Cardiac muscle cell (in vitro differentiated cells and primary cell): Measurements from ENCODE around the gene CZIB. TPM values are rescaled to one million over a fixed set of nuclear protein-coding genes. Genes with fewer than 3 reads are reported as not detected.

ENCODE experiments used
- DNase-seq, 2 donors: peaks; one replicate each; pipeline versions ENCODE4 v3.0.0 to v3.0.0-alpha.2; 2010 to 2017; ENCODE audit warnings: low read depth in 1 of 2, low spot score in 1 of 2
- H3K27ac ChIP-seq: fragments of 200-600 bp; sonication (generic); 2 replicates; pipeline ENCODE4 v1.5.1; 2016
- H3K27me3 ChIP-seq: fragments of 200-600 bp; sonication (generic); 2 replicates; pipeline ENCODE4 v1.6.0; 2016; ENCODE audit warnings: control low read depth
- H3K36me3 ChIP-seq: fragments of 200-600 bp; sonication (generic); 2 replicates; pipeline ENCODE4 v1.5.1; 2016; ENCODE audit warnings: control low read depth
- H3K4me1 ChIP-seq: fragments of 200-600 bp; sonication (generic); 2 replicates; pipeline ENCODE4 v1.8.1; 2017; ENCODE audit warnings: low read depth, mild to moderate bottlenecking, mixed run types
- H3K4me3 ChIP-seq: fragments of 200-600 bp; sonication (generic); 2 replicates; pipeline ENCODE4 v1.5.1; 2016; ENCODE audit warnings: mild to moderate bottlenecking
- H3K9me3 ChIP-seq: fragments of 200-600 bp; sonication (generic); 2 replicates; pipeline ENCODE4 v1.5.1; 2017; ENCODE audit warnings: low read depth, mild to moderate bottlenecking, control low read depth
- polyA plus RNA-seq: library from polyadenylated mRNA; unstranded; fragments of >200 nt; fragmentation: Nextera tagmentation; extraction: Ambion mirVana; gene quantifications from 2 replicates; pipeline ENCODE4 v1.2.1, GENCODE V29; 2016
- total RNA-seq: library from RNA; depleted of rRNA; stranded (reverse); fragments of >200 nt; gene quantifications from 2 replicates; pipeline ENCODE4 v1.2.3, GENCODE V29; 2016
- TF ChIP-seq, protein P1 (sequence below): IDR thresholded peaks from 2 replicates; pipeline ENCODE4 v1.5.1; 2012; ENCODE audit warnings: low read depth, mild to moderate bottlenecking, low read length

The CZIB gene
- total and polyA plus RNA-seq, 2 experiments from 2014 or later: 62.2 to 83.7 TPM

DNA sequence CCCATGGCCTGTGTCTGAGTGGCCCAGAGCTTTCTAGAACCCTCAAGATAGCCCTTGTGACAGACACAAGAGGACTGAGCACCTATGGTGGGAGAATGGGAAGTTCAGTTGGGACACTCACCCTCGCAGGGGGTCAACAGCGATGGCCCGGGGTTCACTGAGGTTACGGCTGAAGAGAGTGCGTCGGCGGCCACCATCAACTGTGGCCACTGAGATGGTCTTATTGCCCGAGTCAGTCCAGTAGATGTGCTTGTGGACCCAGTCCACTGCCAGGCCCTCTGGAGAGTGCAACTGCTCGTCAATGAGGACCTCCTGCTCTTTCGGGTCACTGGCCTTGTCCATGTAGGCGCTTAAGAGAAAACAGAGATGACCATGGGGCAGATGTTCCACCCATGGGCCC lies 43.6 kb upstream of the CZIB start:
- Histone ChIP-seq H3K4me3 (no peak overlapping the region), H3K36me3 (no peaks in the 10 kb centered on the region), H3K27me3 (no peaks in the 10 kb centered on the region), H3K9me3 (no peaks in the 10 kb centered on the region), H3K4me1 (no peaks in the 10 kb centered on the region), H3K27ac (no peak overlapping the region)
- TF ChIP-seq, protein P1, sequence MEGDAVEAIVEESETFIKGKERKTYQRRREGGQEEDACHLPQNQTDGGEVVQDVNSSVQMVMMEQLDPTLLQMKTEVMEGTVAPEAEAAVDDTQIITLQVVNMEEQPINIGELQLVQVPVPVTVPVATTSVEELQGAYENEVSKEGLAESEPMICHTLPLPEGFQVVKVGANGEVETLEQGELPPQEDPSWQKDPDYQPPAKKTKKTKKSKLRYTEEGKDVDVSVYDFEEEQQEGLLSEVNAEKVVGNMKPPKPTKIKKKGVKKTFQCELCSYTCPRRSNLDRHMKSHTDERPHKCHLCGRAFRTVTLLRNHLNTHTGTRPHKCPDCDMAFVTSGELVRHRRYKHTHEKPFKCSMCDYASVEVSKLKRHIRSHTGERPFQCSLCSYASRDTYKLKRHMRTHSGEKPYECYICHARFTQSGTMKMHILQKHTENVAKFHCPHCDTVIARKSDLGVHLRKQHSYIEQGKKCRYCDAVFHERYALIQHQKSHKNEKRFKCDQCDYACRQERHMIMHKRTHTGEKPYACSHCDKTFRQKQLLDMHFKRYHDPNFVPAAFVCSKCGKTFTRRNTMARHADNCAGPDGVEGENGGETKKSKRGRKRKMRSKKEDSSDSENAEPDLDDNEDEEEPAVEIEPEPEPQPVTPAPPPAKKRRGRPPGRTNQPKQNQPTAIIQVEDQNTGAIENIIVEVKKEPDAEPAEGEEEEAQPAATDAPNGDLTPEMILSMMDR: no peak
- no peak for DNase-seq

DNA sequence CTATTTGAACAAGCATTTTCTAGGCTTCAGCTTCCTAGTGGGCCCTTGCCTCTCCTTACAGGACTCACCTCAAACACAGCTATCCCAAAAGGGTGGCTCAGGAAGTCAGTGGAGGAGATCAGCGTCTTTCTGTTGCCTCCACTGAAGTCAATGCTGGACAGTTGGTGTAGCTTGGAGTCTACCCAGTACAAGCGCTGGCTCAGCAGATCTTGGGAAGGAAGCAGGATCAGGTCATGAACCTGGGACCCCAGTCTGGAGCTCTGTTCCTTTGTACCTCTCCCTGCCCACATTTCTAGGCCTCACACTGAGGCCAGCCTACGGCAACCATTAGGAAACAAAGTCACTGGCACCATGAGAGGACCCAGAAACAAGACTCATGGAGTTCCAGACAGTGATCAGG lies 41.6 kb upstream of the CZIB start:
- TF ChIP-seq, protein P1: no peak
- Histone ChIP-seq H3K36me3 (no peaks in the 10 kb centered on the region), H3K27ac (no peak overlapping the region), H3K27me3 (no peaks in the 10 kb centered on the region), H3K4me1 (peaks cover 10% of the 10 kb centered on the region), H3K4me3 (no peak overlapping the region), H3K9me3 (no peaks in the 10 kb centered on the region)
- DNase-seq: no peak

DNA sequence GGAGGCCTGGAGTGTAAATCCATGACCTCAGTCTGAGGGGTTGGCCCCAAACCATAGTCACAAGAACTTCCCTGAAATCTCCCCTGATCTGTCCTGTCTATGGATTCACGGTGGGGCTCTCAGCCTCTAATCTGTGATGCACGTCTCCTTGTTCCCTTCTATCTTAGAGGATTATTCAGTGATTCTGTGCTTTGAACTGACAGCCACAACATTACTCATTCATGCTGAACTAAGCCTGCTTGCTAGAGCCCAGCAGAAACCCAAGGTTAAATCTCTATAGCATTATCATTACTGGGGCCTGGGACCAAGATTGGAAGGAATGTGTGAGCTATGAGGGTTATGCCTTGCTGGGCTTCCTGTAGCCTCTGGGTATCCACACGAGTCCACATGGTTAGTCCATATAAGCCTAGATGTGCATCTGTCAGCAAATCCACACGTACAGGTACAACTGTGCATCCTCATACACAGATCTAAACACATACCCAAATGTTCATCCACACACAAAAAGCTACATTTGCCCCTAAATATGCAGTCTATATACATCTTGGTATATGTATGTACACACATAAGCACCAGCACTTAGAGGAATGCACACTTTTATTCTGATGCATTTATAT lies 40.3 kb upstream of the CZIB start:
- no peaks in the 10 kb centered on the region for H3K36me3 ChIP-seq
- no peak for DNase-seq
- no peaks in the 10 kb centered on the region for H3K27me3 ChIP-seq
- H3K4me1 ChIP-seq: peaks cover 17% of the 10 kb centered on the region
- H3K9me3 ChIP-seq: no peaks in the 10 kb centered on the region
- TF ChIP-seq, protein P1: no peak
- no peak overlapping the region for H3K27ac ChIP-seq
- no peak overlapping the region for H3K4me3 ChIP-seq

DNA sequence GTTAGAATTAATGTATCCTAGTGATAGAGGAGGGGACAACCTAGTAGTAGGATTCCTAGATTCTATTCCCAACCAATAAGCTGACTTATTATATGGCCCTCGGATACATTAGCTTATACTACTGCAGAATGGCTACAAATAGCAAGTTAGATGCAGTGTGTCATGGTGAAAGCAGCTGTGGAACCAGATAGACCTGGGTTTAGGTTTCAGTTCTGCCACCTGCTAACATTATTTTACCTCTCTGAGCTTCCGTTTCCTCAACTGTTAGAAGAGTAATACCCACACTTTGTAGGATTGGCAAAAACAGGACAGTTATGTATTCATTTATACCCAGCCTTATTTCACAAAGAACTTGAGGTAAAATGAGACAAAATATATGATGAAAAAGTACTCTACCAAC lies 39.5 kb upstream of the CZIB start:
- peaks cover 17% of the 10 kb centered on the region for H3K4me1 ChIP-seq
- H3K36me3 ChIP-seq: no peaks in the 10 kb centered on the region
- DNase-seq: no peak
- no peaks in the 10 kb centered on the region for H3K9me3 ChIP-seq
- no peaks in the 10 kb centered on the region for H3K27me3 ChIP-seq
- H3K27ac ChIP-seq: no peak overlapping the region
- TF ChIP-seq, protein P1: no peak
- no peak overlapping the region for H3K4me3 ChIP-seq

DNA sequence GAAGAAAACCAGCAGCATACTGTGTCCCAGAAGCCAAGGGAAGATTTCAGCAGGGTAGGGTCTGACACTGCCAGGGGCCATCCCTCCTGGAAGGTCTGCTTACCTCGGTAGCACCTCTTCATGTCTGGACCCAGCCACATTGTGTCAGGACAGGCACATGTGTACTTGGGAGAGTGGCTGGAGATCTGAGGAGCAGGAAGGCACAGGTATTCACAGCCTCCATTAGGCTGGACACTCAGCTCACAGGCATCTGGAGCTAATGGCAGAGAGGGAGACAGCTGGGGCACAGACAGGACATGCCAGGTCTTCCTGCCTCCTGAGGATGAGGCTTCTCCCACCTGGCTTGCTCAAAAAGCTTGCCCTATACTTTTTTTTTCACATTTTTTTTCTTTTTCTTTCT lies 37.8 kb upstream of the CZIB start:
- Histone ChIP-seq H3K9me3 (no peaks in the 10 kb centered on the region), H3K4me1 (peaks cover 25% of the 10 kb centered on the region), H3K27me3 (no peaks in the 10 kb centered on the region), H3K27ac (no peak overlapping the region), H3K4me3 (no peak overlapping the region), H3K36me3 (no peaks in the 10 kb centered on the region)
- no peak for DNase-seq
- TF ChIP-seq, protein P1: no peak
